Heart left ventricle (tissue), 16 donors: ENCODE results near the gene NASP. TPM values are rescaled to one million over a fixed set of nuclear protein-coding genes. Genes with fewer than 3 reads are reported as not detected.

Source experiments
- ATAC-seq, 4 donors: fragments of 200-7000 bp; cut with Tn5 transposase; one replicate each; pipeline ENCODE4 v1.9.1; 2020 to 2022; ENCODE audit warnings: moderate library complexity in 4 of 4, mild to moderate bottlenecking in 3 of 4, moderate number of reproducible peaks in 1 of 4
- DNase-seq, 5 donors: peaks; one replicate each; pipeline ENCODE4 v3.0.0-alpha.2; 2020
- H3K27ac ChIP-seq, 12 donors: fragments of 200-600 bp; sonication (generic) in 4 of 12; one replicate each; pipeline versions ENCODE4 v1.5.0 to v1.8.0; 2016 to 2022; ENCODE audit warnings: mild to moderate bottlenecking in 2 of 12
- H3K27me3 ChIP-seq, 9 donors: fragments of 200-600 bp; sonication (generic) in 2 of 9; one replicate each; pipeline versions ENCODE4 v1.5.1 to v1.8.0; 2016 to 2022; ENCODE audit warnings: mild to moderate bottlenecking in 3 of 9
- H3K36me3 ChIP-seq, 9 donors: fragments of 200-600 bp; sonication (generic) in 2 of 9; one replicate each; pipeline versions ENCODE4 v1.5.0 to v1.8.0; 2018 to 2022; ENCODE audit warnings: mild to moderate bottlenecking in 2 of 9
- H3K4me1 ChIP-seq, 12 donors: fragments of 200-600 bp; sonication (generic) in 4 of 12; one replicate each; pipeline versions ENCODE4 v1.5.0 to v1.8.0; 2016 to 2022; ENCODE audit warnings: mild to moderate bottlenecking in 3 of 12
- H3K4me3 ChIP-seq, 12 donors: fragments of 200-600 bp; sonication (generic) in 4 of 12; one replicate each; pipeline versions ENCODE4 v1.5.0 to v1.8.0; 2017 to 2022; ENCODE audit warnings: mild to moderate bottlenecking in 9 of 12, moderate library complexity in 4 of 12
- H3K9me3 ChIP-seq, 12 donors: fragments of 200-600 bp; sonication (generic) in 4 of 12; one replicate each; pipeline versions ENCODE4 v1.5.0 to v1.8.0; 2016 to 2022; ENCODE audit warnings: mild to moderate bottlenecking in 1 of 12
- CTCF ChIP-seq, 12 donors: fragments of 200-600 bp; sonication (generic) in 4 of 12; IDR thresholded peaks; one replicate each; pipeline versions ENCODE4 v1.5.0 to v1.8.0; 2018 to 2022; ENCODE audit warnings: antibody characterized with exemption in 12 of 12, mild to moderate bottlenecking in 5 of 12
- POLR2A ChIP-seq, 2 donors: fragments of 450-650 bp; IDR thresholded peaks; one replicate each; pipeline ENCODE4 v1.6.1; 2017; ENCODE audit warnings: antibody characterized with exemption in 2 of 2, mild to moderate bottlenecking in 2 of 2, moderate library complexity in 2 of 2
- WGBS, 4 donors: extraction: QIAGEN DNeasy Blood & Tissue Kit in 2 of 4; methylation state at CpG; one replicate each; pipeline versions ENCODE4 v1.1.5 to v1.1.7; 2013 to 2018; 5-methylcytosine and 5-hydroxymethylcytosine counted together
- intact Hi-C, 10 donors: fragments of 100-400 bp; cut with DNase I; formaldehyde crosslinking; loops; one replicate each; pipeline versions ENCODE4 v1.11.1 to v1.14.2; 2022
- polyA plus RNA-seq, 2 donors: library from polyadenylated mRNA; stranded (reverse); fragments of 200-250 nt; gene quantifications; one replicate each; pipeline ENCODE4 v1.2.3, GENCODE V29; 2013
- total RNA-seq, 9 donors: library from RNA; depleted of rRNA in 2 of 9; stranded (reverse); fragments of >200 nt in 2 of 9; fragmentation: NEBNext Ultra II Directional in 3 of 9; extraction: Animal tissue kit (Norgen Biotek cat#: 25700) in 3 of 9; gene quantifications; one replicate each; pipeline versions ENCODE4 v1.1.0 to v1.2.4, GENCODE V29; 2016 to 2023
- donor health status: ischemic (EF 13 %, LVEDD 7.1; RV severe dilation, severe dysfunction).
- donor health status: healthy with polysubstance abuse.
- donor health status: DM: no; HTN: yes; CAD: no.
- donor health status: DM: no; HTN: no; CAD: no.
- donor health status: ischemic (EF 25% LVEDD 6.9; RV normal size, moderate dysfunction).
- donor health status: ischemic (EF 25% LVEDD 5.7; RV mildly dilated, moderate dysfunction).
- donor health status: healthy.
- donor health status: DM: yes; HTN: yes; CAD: no.
- donor health status: ischemic (EF 35%, LVEDD 5.7; RV mildly dilated, moderate dysfunction).
- donor health status: nonischemic (EF 11% LVEDD 7.7; RV severe dilation, severe dysfunction).
- donor health status: DM: yes; HTN: yes; CAD: no.
- donor health status: PGD.
- donor health status: ischemic (EF 29% LVEDD 5.4; RV normal size, mild dysfunction).
- donor health status: nonischemic (EF 23%, LVEDD 6.1; RV moderate dilation, normal function).

The NASP gene
- total and polyA plus RNA-seq, 11 donors = 24.5 to 86.6 (median 33.9) TPM

- H3K27me3 ChIP-seq = no peaks in the 10 kb centered on the region
- H3K36me3 ChIP-seq = peaks cover 0 to 58% (median 38%) of the 10 kb centered on the region in 9 donors
- DNase-seq (no peak), ATAC-seq (no peak)
- peaks cover 0 to 12% (median 8%) of the 10 kb centered on the region in 12 donors for H3K4me1 ChIP-seq
- no peak overlapping the region for H3K4me3 ChIP-seq
- intact Hi-C loops = loop anchor here in 5 of 10 donors (2.0 to 5.0 kb wide), 7 partner anchors 49 to 212 kb away; partner anchors contain the start of gene PRDX1 (in 1 of the 5)
- 57 to 66% (median 61%) methylated on average over 4 of the region's 4 CpGs for WGBS, 4 donors
- TF ChIP-seq POLR2A (IDR thresholded peaks at IDR 0.05) (no peak), CTCF (IDR thresholded peaks at IDR 0.05) (no peak)
- no peak overlapping the region for H3K27ac ChIP-seq
- no peaks in the 10 kb centered on the region for H3K9me3 ChIP-seq
Measured at GRCh38 chr1:45569571-45569961, 14.3 kb upstream of the NASP start.

GRCh38 chr1:45569962-45570581 lies 13.8 kb upstream of the NASP start:
- intact Hi-C loops = loop anchor here (1.0 to 10.0 kb wide), 11 partner anchors 49 to 558 kb away; partner anchors contain the start of genes HECTD3 (in 3 of the 10), UROD (in 3 of the 10) and PRDX1 (in 2 of the 10)

GRCh38 chr1:45570631-45571030 lies 13.2 kb upstream of the NASP start:
- Histone ChIP-seq H3K4me3 (no peak overlapping the region), H3K27ac (no peak overlapping the region), H3K36me3 (peaks cover 0 to 55% (median 35%) of the 10 kb centered on the region in 9 donors), H3K4me1 (peaks cover 0 to 12% (median 8%) of the 10 kb centered on the region in 12 donors), H3K9me3 (no peaks in the 10 kb centered on the region), H3K27me3 (no peaks in the 10 kb centered on the region)
- intact Hi-C loops = loop anchor here in 9 of 10 donors (1.0 to 10.0 kb wide), 9 partner anchors 50 to 558 kb away; partner anchors contain the start of genes HECTD3 (in 3 of the 9), UROD (in 3 of the 9) and PRDX1 (in 1 of the 9)
- no peak for DNase-seq
- no peak for ATAC-seq
- 89 to 94% (median 92%) methylated on average over 4 of the region's 4 CpGs for WGBS, 4 donors
- TF ChIP-seq CTCF (IDR thresholded peaks at IDR 0.05) (no peak), POLR2A (IDR thresholded peaks at IDR 0.05) (no peak)

More at GRCh38 chr1:45569962-45570581, 13.8 kb upstream of the NASP start:
- peak; percentile 95 to 100 (median 98) for TF ChIP-seq CTCF (IDR thresholded peaks at IDR 0.05)
- TF ChIP-seq POLR2A (IDR thresholded peaks at IDR 0.05) = no peak
- DNase-seq = peak; percentile 41 to 68 (median 65)
- no peaks in the 10 kb centered on the region for H3K9me3 ChIP-seq
- no peak overlapping the region for H3K4me3 ChIP-seq
- H3K27me3 ChIP-seq = no peaks in the 10 kb centered on the region
- peaks cover 0 to 12% (median 8%) of the 10 kb centered on the region in 12 donors for H3K4me1 ChIP-seq
- no peak overlapping the region for H3K27ac ChIP-seq
- H3K36me3 ChIP-seq = peaks cover 0 to 55% (median 37%) of the 10 kb centered on the region in 9 donors
- 15 to 23% (median 16%) methylated on average over 8 of the region's 8 CpGs for WGBS, 4 donors
- ATAC-seq = peak; percentile 15 to 83 (median 80)

- no peak for TF ChIP-seq POLR2A (IDR thresholded peaks at IDR 0.05)
- no peaks in the 10 kb centered on the region for H3K27me3 ChIP-seq
- intact Hi-C loops = loop anchor here in 7 of 10 donors (5.0 to 10.0 kb wide), 4 partner anchors 211 to 561 kb away; partner anchors contain the start of genes HECTD3 (in 3 of the 7) and UROD (in 3 of the 7)
- H3K36me3 ChIP-seq = peaks cover 0 to 29% (median 16%) of the 10 kb centered on the region in 9 donors
- WGBS, 4 donors = 63 to 73% (median 67%) methylated on average over 3 of the region's 3 CpGs
- no peak overlapping the region for H3K4me3 ChIP-seq
- no peaks in the 10 kb centered on the region for H3K9me3 ChIP-seq
- no peak overlapping the region for H3K27ac ChIP-seq
- ATAC-seq (no peak), DNase-seq (no peak)
- H3K4me1 ChIP-seq = peaks cover 0 to 2% (median 0%) of the 10 kb centered on the region in 12 donors
Measured at GRCh38 chr1:45573231-45573804, 10.5 kb upstream of the NASP start.
